ENCODE results near the gene MTIF3. TPM values are rescaled to one million over a fixed set of nuclear protein-coding genes. Genes with fewer than 3 reads are reported as not detected.

The MTIF3 gene
- total RNA-seq, 1 donor from 2014 or later, result 38.6 TPM

DNA sequence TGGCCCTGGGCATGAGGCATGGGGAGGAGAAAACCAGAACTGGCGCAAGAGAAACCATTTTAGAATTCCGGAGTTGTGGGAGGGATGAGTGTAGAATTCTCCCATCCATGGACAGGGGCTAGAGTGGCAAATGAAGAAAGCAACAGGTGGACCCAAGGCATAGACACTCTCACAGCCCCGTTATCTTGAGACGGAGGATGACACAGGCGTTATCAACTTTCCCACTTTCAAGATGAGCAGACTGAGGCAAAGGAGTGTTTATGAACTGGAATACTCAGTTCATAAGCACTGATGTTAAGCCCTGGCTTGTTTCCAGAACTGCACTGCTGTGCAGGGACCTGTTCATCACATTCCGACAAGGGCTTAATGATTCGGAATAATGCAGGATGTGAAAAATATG is 27.0 kb downstream of the MTIF3 start:
- Histone ChIP-seq H3K27me3 (no peaks in the 10 kb centered on the region), H3K27ac (no peak overlapping the region), H3K36me3 (peaks cover 8% of the 10 kb centered on the region), H3K4me3 (peak overlapping the region; percentile 81), H3K9me3 (no peaks in the 10 kb centered on the region), H3K4me1 (peaks cover 39% of the 10 kb centered on the region)
- TF ChIP-seq CTCF (IDR thresholded peaks at IDR 0.05), result no peak
- ATAC-seq, result no peak
- intact Hi-C loops (cut with DNase I), result no loop called here
- DNase-seq, result no peak

GRCh38 chr13:27421101-27421871 is 29.1 kb downstream of the MTIF3 start:
- H3K27me3 ChIP-seq, result no peaks in the 10 kb centered on the region
- DNase-seq (no peak), ATAC-seq (no peak)
- H3K4me1 ChIP-seq, result peaks cover 18% of the 10 kb centered on the region
- TF ChIP-seq CTCF (IDR thresholded peaks at IDR 0.05), result no peak
- H3K9me3 ChIP-seq, result no peaks in the 10 kb centered on the region
- H3K36me3 ChIP-seq, result no peaks in the 10 kb centered on the region
- intact Hi-C loops (cut with DNase I), result no loop called here
- H3K27ac ChIP-seq, result no peak overlapping the region
- no peak overlapping the region for H3K4me3 ChIP-seq

GRCh38 chr13:27419328-27419727 is 31.0 kb downstream of the MTIF3 start:
- H3K27me3 ChIP-seq, result no peaks in the 10 kb centered on the region
- DNase-seq (no peak), ATAC-seq (no peak)
- no peaks in the 10 kb centered on the region for H3K9me3 ChIP-seq
- no peaks in the 10 kb centered on the region for H3K36me3 ChIP-seq
- no peak overlapping the region for H3K27ac ChIP-seq
- intact Hi-C loops (cut with DNase I), result no loop called here
- TF ChIP-seq CTCF (IDR thresholded peaks at IDR 0.05), result no peak
- peaks cover 10% of the 10 kb centered on the region for H3K4me1 ChIP-seq
- no peak overlapping the region for H3K4me3 ChIP-seq

- no peak for TF ChIP-seq CTCF (IDR thresholded peaks at IDR 0.05)
- Histone ChIP-seq H3K27me3 (no peaks in the 10 kb centered on the region), H3K27ac (no peak overlapping the region), H3K4me3 (no peak overlapping the region), H3K9me3 (no peaks in the 10 kb centered on the region), H3K4me1 (peaks cover 3% of the 10 kb centered on the region), H3K36me3 (no peaks in the 10 kb centered on the region)
- ATAC-seq (peak; percentile 29), DNase-seq (no peak)
- intact Hi-C loops (cut with DNase I), result no loop called here
Observed at GRCh38 chr13:27415116-27415515, 35.2 kb downstream of the MTIF3 start.

GRCh38 chr13:27411341-27411740 is 39.0 kb downstream of the MTIF3 start:
- no peak overlapping the region for H3K27ac ChIP-seq
- no peaks in the 10 kb centered on the region for H3K36me3 ChIP-seq
- H3K27me3 ChIP-seq, result no peaks in the 10 kb centered on the region
- intact Hi-C loops (cut with DNase I), result no loop called here
- no peak for TF ChIP-seq CTCF (IDR thresholded peaks at IDR 0.05)
- ATAC-seq, result no peak
- no peak overlapping the region for H3K4me3 ChIP-seq
- H3K4me1 ChIP-seq, result peaks cover 3% of the 10 kb centered on the region
- no peaks in the 10 kb centered on the region for H3K9me3 ChIP-seq
- DNase-seq, result no peak
